WTC11 (cell line): ENCODE data around the gene CISH. TPM values are rescaled to one million over a fixed set of nuclear protein-coding genes. Genes with fewer than 3 reads are reported as not detected.

Source experiments
- ATAC-seq: fragments of 200-7000 bp; cut with Tn5 transposase; 2 replicates; pipeline ENCODE4 v1.10.0; 2021; ENCODE audit warnings: mild to moderate bottlenecking, moderate library complexity
- CTCF ChIA-PET: fragments of 300-600 bp; sonication (Branson Sonifier 250); formaldehyde crosslinking; loops from one replicate; lab custom pipeline; 2021; ENCODE audit warnings: antibody characterized with exemption; lab: Charles Lee
- POLR2A ChIA-PET: fragments of 350-600 bp; sonication (Branson Sonifier 250); formaldehyde crosslinking; loops from one replicate; lab custom pipeline; 2021; ENCODE audit warnings: antibody characterized with exemption; lab: Charles Lee
- DNase-seq: peaks from one replicate; pipeline ENCODE4 v3.0.0; 2021; ENCODE audit warnings: low spot score
- H3K27ac Mint-ChIP-seq: 2 replicates; pipeline ENCODE4 v1.8.0; 2021; ENCODE audit warnings: mixed read lengths
- H3K27me3 Mint-ChIP-seq: 2 replicates; pipeline ENCODE4 v1.8.0; 2021; ENCODE audit warnings: low read depth, mild to moderate bottlenecking, moderate library complexity, mixed read lengths
- H3K36me3 Mint-ChIP-seq: 2 replicates; pipeline ENCODE4 v1.8.0; 2021; ENCODE audit warnings: mixed read lengths
- H3K4me1 Mint-ChIP-seq: 2 replicates; pipeline ENCODE4 v1.8.0; 2022; ENCODE audit warnings: mixed read lengths
- H3K4me3 Mint-ChIP-seq: 2 replicates; pipeline ENCODE4 v1.8.0; 2021; ENCODE audit warnings: mild to moderate bottlenecking, moderate library complexity, mixed read lengths
- H3K9me3 Mint-ChIP-seq: 2 replicates; pipeline ENCODE4 v1.8.0; 2021; ENCODE audit warnings: mixed read lengths
- AFF4 ChIP-seq: sonication (generic); formaldehyde crosslinking; IDR thresholded peaks from 2 replicates; pipeline ENCODE4 v1.8.1; 2023; ENCODE audit warnings: mild to moderate bottlenecking, missing genetic modification reagents, borderline replicate concordance
- ATF2 ChIP-seq: sonication (generic); formaldehyde crosslinking; IDR thresholded peaks from 2 replicates; pipeline ENCODE4 v1.8.1; 2022; ENCODE audit warnings: low read depth, missing genetic modification reagents, borderline replicate concordance
- CBFB ChIP-seq: sonication (generic); formaldehyde crosslinking; IDR thresholded peaks from 2 replicates; pipeline ENCODE4 v1.8.1; 2022; ENCODE audit warnings: mild to moderate bottlenecking, low read depth, missing genetic modification reagents
- CTCF ChIP-seq: fragments of 200-600 bp; IDR thresholded peaks from 2 replicates; pipeline ENCODE4 v1.8.0; 2022; ENCODE audit warnings: antibody characterized with exemption
- E2F4 ChIP-seq: sonication (generic); formaldehyde crosslinking; IDR thresholded peaks from 2 replicates; pipeline ENCODE4 v1.8.1; 2022; ENCODE audit warnings: low read depth, mild to moderate bottlenecking, moderate library complexity, missing genetic modification reagents, borderline replicate concordance
- ETV6 ChIP-seq: sonication (generic); formaldehyde crosslinking; IDR thresholded peaks from 2 replicates; pipeline ENCODE4 v1.8.1; 2022; ENCODE audit warnings: mild to moderate bottlenecking, missing genetic modification reagents
- FOXP1 ChIP-seq: sonication (generic); formaldehyde crosslinking; IDR thresholded peaks from 2 replicates; pipeline ENCODE4 v1.8.0; 2022; ENCODE audit warnings: missing genetic modification reagents, mild to moderate bottlenecking, moderate library complexity, borderline replicate concordance
- GABPB1 ChIP-seq: sonication (generic); formaldehyde crosslinking; IDR thresholded peaks from 2 replicates; pipeline ENCODE4 v1.8.1; 2023; ENCODE audit warnings: mild to moderate bottlenecking, missing genetic modification reagents
- GRHL2 ChIP-seq: fragments of 250-450 bp; sonication (Bioruptor Pico); IDR thresholded peaks from 2 replicates; pipeline ENCODE4 v1.8.0; 2022; ENCODE audit warnings: mild to moderate bottlenecking, moderate library complexity; ENCODE audit not compliant: insufficient replicate concordance, severe bottlenecking
- GTF2I ChIP-seq: fragments of 250-450 bp; sonication (Bioruptor Pico); conservative IDR thresholded peaks from 2 replicates; pipeline ENCODE4 v1.4.0; 2021; ENCODE audit warnings: mild to moderate bottlenecking
- KAT7 ChIP-seq: sonication (generic); formaldehyde crosslinking; IDR thresholded peaks from 2 replicates; pipeline ENCODE4 v1.8.1; 2023; ENCODE audit warnings: missing genetic modification reagents, mild to moderate bottlenecking, borderline replicate concordance
- MXD4 ChIP-seq: fragments of 250-450 bp; sonication (Bioruptor Pico); IDR thresholded peaks from 2 replicates; pipeline ENCODE4 v1.8.0; 2021; ENCODE audit warnings: mild to moderate bottlenecking, moderate library complexity, borderline replicate concordance
- OVOL2 ChIP-seq: fragments of 250-450 bp; sonication (Bioruptor Pico); IDR thresholded peaks from 2 replicates; pipeline ENCODE4 v1.9.0; 2021; ENCODE audit warnings: mild to moderate bottlenecking, borderline replicate concordance
- RELA ChIP-seq: sonication (generic); formaldehyde crosslinking; IDR thresholded peaks from 2 replicates; pipeline ENCODE4 v1.8.1; 2022; ENCODE audit warnings: missing genetic modification reagents, mild to moderate bottlenecking, borderline replicate concordance
- TEAD4 ChIP-seq: sonication (generic); formaldehyde crosslinking; IDR thresholded peaks from 2 replicates; pipeline ENCODE4 v1.8.0; 2022; ENCODE audit warnings: mild to moderate bottlenecking, missing genetic modification reagents
- ZMAT4 ChIP-seq: fragments of 250-450 bp; sonication (Bioruptor Pico); IDR thresholded peaks from 2 replicates; pipeline ENCODE4 v1.9.0; 2021; ENCODE audit warnings: mild to moderate bottlenecking
- ZNF138 ChIP-seq: sonication (generic); formaldehyde crosslinking; conservative IDR thresholded peaks from 2 replicates; pipeline ENCODE4 v1.8.1; 2022; ENCODE audit warnings: mild to moderate bottlenecking, moderate library complexity, missing genetic modification reagents
- ZNF263 ChIP-seq: sonication (generic); formaldehyde crosslinking; IDR thresholded peaks from 2 replicates; pipeline ENCODE4 v1.8.1; 2022; ENCODE audit warnings: low read depth, mild to moderate bottlenecking, moderate library complexity, missing genetic modification reagents
- ZNF396 ChIP-seq: fragments of 250-450 bp; sonication (Bioruptor Pico); IDR thresholded peaks from 2 replicates; pipeline ENCODE4 v1.8.0; 2021; ENCODE audit warnings: mild to moderate bottlenecking, moderate library complexity, borderline replicate concordance
- ZNF671 ChIP-seq: fragments of 250-450 bp; sonication (Bioruptor Pico); IDR thresholded peaks from 2 replicates; pipeline ENCODE4 v1.8.0; 2021; ENCODE audit warnings: mild to moderate bottlenecking
- total RNA-seq: library from RNA; stranded (reverse); gene quantifications from 3 replicates; pipeline ENCODE4 v1.2.3, GENCODE V29; 2021
- TF ChIP-seq, protein P1 (sequence below): sonication (generic); formaldehyde crosslinking; IDR thresholded peaks from 2 replicates; pipeline ENCODE4 v1.8.0; 2022; ENCODE audit warnings: mild to moderate bottlenecking, missing genetic modification reagents
- TF ChIP-seq, protein P2 (sequence below): sonication (generic); formaldehyde crosslinking; IDR thresholded peaks from 2 replicates; pipeline ENCODE4 v1.8.0; 2023; ENCODE audit warnings: missing genetic modification reagents

CISH gene
- total RNA-seq, 1 experiment from 2014 or later, result 2.4 TPM

DNA sequence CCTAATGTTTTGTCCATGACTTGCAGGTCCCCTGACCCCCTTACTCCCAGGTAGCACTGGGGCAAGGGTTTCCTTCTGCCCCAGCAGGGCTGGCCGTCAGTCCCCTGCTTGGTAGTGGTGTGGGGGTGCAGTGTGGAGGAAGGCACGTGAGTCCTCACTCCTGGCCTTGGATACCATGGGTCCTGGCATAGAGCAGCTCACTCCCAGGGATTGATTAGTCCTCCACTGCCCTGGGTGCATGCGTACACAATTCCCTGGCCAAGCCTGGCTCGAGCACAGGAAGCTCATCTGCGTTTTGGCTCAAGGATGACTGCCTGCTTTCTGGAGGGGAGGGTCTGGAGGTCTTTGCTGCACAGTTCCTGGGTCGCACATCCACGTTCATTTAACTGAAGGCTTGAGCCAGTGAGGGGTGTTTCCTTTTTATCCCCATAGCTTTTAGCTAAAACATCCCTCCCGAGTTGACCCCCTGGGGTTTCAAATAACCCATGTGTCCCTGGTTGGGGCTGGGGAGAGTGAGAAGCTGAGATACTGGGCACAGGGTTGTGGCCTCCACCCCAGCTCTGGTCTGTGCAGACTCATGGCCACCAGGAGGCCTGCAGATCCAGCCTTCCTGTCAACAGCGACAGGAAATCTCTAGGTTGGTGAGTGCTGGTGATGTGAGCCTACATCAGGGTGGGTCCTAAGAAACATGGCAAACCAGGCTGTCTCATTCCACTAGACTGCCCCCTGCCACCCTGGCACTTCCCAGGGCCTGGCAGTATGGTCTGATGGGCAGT, 30.7 kb downstream of the CISH start:
- H3K9me3 Mint-ChIP-seq, result no peaks in the 10 kb centered on the region
- no peak for ATAC-seq
- no peaks in the 10 kb centered on the region for H3K36me3 Mint-ChIP-seq
- H3K27me3 Mint-ChIP-seq, result no peaks in the 10 kb centered on the region
- H3K4me1 Mint-ChIP-seq, result no peaks in the 10 kb centered on the region
- H3K27ac Mint-ChIP-seq, result no peak overlapping the region
- TF ChIP-seq ZMAT4 (no peak), MXD4 (CRISPR knock-in tag) (no peak), RELA (CRISPR knock-in tag) (no peak), ZNF263 (no peak), GTF2I (CRISPR knock-in tag) (no peak)
- TF ChIP-seq, protein P1, sequence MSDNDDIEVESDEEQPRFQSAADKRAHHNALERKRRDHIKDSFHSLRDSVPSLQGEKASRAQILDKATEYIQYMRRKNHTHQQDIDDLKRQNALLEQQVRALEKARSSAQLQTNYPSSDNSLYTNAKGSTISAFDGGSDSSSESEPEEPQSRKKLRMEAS (CRISPR knock-in tag), result no peak
- DNase-seq, result no peak
- H3K4me3 Mint-ChIP-seq, result no peak overlapping the region
- ChIA-PET POLR2A (no interaction called here), CTCF (interaction anchor here (1.1 to 2.4 kb wide), 5 partner anchors 8 to 35 kb away, joined by 3 to 9 read pairs (median 5); partner anchors contain the start of gene CISH)

DNA sequence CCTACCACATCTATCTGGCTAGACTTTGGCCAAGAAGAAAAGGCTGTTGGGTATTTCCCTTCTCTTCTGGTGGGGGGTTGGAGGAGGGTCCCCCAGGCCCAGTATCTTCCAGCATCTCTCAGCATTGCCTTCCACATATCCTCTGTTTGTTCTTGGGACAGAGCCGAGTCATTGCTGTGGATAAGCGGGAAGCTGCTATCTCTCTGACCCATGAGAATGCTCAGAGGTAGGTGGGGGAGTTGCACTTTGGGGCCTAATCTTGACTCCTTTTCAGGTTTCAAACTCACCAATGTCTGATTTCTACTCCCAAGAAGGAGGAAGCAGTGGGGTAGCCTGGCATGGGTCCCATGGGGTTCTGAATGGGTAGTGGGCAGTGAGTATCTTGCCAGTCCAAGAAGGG, 34.2 kb downstream of the CISH start:
- POLR2A ChIA-PET, result no interaction called here
- H3K9me3 Mint-ChIP-seq, result no peaks in the 10 kb centered on the region
- no peaks in the 10 kb centered on the region for H3K36me3 Mint-ChIP-seq
- DNase-seq (no peak), ATAC-seq (no peak)
- H3K27ac Mint-ChIP-seq, result no peak overlapping the region
- no peak for TF ChIP-seq OVOL2
- TF ChIP-seq KAT7 (CRISPR knock-in tag), result no peak
- TF ChIP-seq ZNF671 (CRISPR knock-in tag), result no peak
- no peak for TF ChIP-seq ZMAT4
- no peak for TF ChIP-seq CBFB
- TF ChIP-seq FOXP1 (CRISPR knock-in tag), result no peak
- TF ChIP-seq AFF4 (CRISPR knock-in tag), result no peak
- no peak for TF ChIP-seq ETV6 (CRISPR knock-in tag)
- TF ChIP-seq, protein P2, sequence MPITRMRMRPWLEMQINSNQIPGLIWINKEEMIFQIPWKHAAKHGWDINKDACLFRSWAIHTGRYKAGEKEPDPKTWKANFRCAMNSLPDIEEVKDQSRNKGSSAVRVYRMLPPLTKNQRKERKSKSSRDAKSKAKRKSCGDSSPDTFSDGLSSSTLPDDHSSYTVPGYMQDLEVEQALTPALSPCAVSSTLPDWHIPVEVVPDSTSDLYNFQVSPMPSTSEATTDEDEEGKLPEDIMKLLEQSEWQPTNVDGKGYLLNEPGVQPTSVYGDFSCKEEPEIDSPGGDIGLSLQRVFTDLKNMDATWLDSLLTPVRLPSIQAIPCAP (CRISPR knock-in tag), result no peak
- no peak for TF ChIP-seq TEAD4 (CRISPR knock-in tag)
- TF ChIP-seq GRHL2 (CRISPR knock-in tag), result no peak
- no peak for TF ChIP-seq ZNF138 (CRISPR knock-in tag)
- no peak for TF ChIP-seq CTCF
- TF ChIP-seq GABPB1 (CRISPR knock-in tag), result no peak
- no peak for TF ChIP-seq E2F4 (CRISPR knock-in tag)
- no peak for TF ChIP-seq ATF2 (CRISPR knock-in tag)
- TF ChIP-seq ZNF396 (CRISPR knock-in tag), result no peak
- CTCF ChIA-PET, result interaction anchor here (1.1 to 2.1 kb wide), 3 partner anchors 34 to 230 kb away, joined by 3 to 10 read pairs (median 4); partner anchors contain the start of gene CISH
- no peaks in the 10 kb centered on the region for H3K4me1 Mint-ChIP-seq
- no peaks in the 10 kb centered on the region for H3K27me3 Mint-ChIP-seq
- no peak overlapping the region for H3K4me3 Mint-ChIP-seq
